ENCODE data around the gene NT5C1A.

The NT5C1A gene

GRCh38 chr1:39720094-39720999 lies 48.4 kb upstream of the NT5C1A start:
- peak; percentile 80 for ATAC-seq
- TF ChIP-seq ISL1 (CRISPR knock-in tag; IDR thresholded peaks at IDR 0.05) (no peak), CSDC2 (CRISPR knock-in tag; IDR thresholded peaks at IDR 0.05) (no peak), PATZ1 (CRISPR knock-in tag; IDR thresholded peaks at IDR 0.05; ENCODE audit: borderline replicate concordance) (no peak), CSRNP3 (CRISPR knock-in tag; IDR thresholded peaks at IDR 0.05) (no peak), TSHZ2 (CRISPR knock-in tag; IDR thresholded peaks at IDR 0.05) (no peak), ZFP30 (CRISPR knock-in tag; IDR thresholded peaks at IDR 0.05) (no peak), ZNF8 (CRISPR knock-in tag; IDR thresholded peaks at IDR 0.05) (no peak), GLIS3 (CRISPR knock-in tag; IDR thresholded peaks at IDR 0.05) (no peak), ZFP3 (CRISPR knock-in tag; IDR thresholded peaks at IDR 0.05) (no peak), TCF4 (CRISPR knock-in tag; IDR thresholded peaks at IDR 0.05; ENCODE audit: borderline replicate concordance) (no peak), ZC3H10 (CRISPR knock-in tag; IDR thresholded peaks at IDR 0.05) (no peak), ZNF565 (CRISPR knock-in tag; conservative IDR thresholded peaks at IDR 0.05; ENCODE audit: low read depth) (no peak), ESRRG (CRISPR knock-in tag; IDR thresholded peaks at IDR 0.05) (no peak), SNAI2 (CRISPR knock-in tag; IDR thresholded peaks at IDR 0.05) (no peak), CREB5 (CRISPR knock-in tag; IDR thresholded peaks at IDR 0.05; ENCODE audit: low read depth) (no peak), ARNTL (CRISPR knock-in tag; IDR thresholded peaks at IDR 0.05; ENCODE audit: borderline replicate concordance, low read depth) (no peak), OSR1 (CRISPR knock-in tag; IDR thresholded peaks at IDR 0.05) (no peak), POU6F1 (CRISPR knock-in tag; IDR thresholded peaks at IDR 0.05; ENCODE audit: borderline replicate concordance, low read depth) (no peak), TOX (CRISPR knock-in tag; IDR thresholded peaks at IDR 0.05; ENCODE audit: borderline replicate concordance) (no peak), BACH2 (CRISPR knock-in tag; IDR thresholded peaks at IDR 0.05; ENCODE audit: borderline replicate concordance) (no peak)

- no peak for ATAC-seq
- TF ChIP-seq CSRNP3 (CRISPR knock-in tag; IDR thresholded peaks at IDR 0.05), result no peak
- TF ChIP-seq PATZ1 (CRISPR knock-in tag; IDR thresholded peaks at IDR 0.05; ENCODE audit: borderline replicate concordance), result no peak
- TF ChIP-seq ZNF8 (CRISPR knock-in tag; IDR thresholded peaks at IDR 0.05), result no peak
- no peak for TF ChIP-seq SNAI2 (CRISPR knock-in tag; IDR thresholded peaks at IDR 0.05)
- TF ChIP-seq ESRRG (CRISPR knock-in tag; IDR thresholded peaks at IDR 0.05), result no peak
- no peak for TF ChIP-seq ZC3H10 (CRISPR knock-in tag; IDR thresholded peaks at IDR 0.05)
- TF ChIP-seq OSR1 (CRISPR knock-in tag; IDR thresholded peaks at IDR 0.05), result no peak
- TF ChIP-seq TCF4 (CRISPR knock-in tag; IDR thresholded peaks at IDR 0.05; ENCODE audit: borderline replicate concordance), result no peak
Observed at GRCh38 chr1:39717809-39718208, 45.9 kb upstream of the NT5C1A start.
